Measurements from ENCODE around the gene BMPR1A.

Gene BMPR1A

DNA sequence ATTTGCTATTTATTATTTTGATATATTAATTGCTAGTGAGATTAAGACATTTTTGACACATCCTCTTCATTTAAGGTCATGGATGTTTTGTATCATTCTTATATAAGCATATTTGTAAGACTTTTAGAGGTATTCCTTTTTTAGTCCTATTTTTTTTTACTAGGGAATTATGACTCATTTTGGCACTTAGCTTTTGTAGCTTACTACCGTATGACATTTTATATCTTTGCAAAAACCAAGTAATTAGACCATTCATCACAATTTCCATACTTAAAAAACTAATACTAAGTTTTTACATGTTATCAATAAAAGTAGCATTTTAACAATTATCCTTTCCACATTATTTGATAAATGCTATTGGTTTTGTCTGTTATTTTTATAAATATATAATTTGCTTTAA is 41.6 kb downstream of the BMPR1A start:
- no peak overlapping the region for H3K4me3 ChIP-seq (ENCODE audit: low read depth, low read length)

DNA sequence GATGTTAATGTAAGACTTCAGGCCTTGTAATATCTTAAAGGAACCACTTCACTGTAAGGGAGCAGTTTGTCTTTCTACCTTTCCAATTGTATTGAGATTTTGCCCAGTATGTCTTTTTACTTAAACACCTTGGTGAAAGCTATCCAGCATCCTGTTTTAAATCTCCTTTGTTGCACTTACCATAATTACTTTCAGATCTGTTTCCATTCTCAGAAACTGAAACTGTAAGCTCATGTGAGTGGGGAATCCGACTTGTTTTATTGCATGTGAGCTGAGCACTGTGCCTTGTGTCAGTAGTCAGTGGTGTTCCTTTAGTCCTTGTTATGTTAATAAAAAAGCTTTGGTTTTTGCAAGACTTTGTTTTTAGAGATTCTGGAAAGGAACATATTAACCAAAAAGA is 42.2 kb downstream of the BMPR1A start:
- H3K4me3 ChIP-seq (ENCODE audit: low read depth, low read length), result no peak overlapping the region

DNA sequence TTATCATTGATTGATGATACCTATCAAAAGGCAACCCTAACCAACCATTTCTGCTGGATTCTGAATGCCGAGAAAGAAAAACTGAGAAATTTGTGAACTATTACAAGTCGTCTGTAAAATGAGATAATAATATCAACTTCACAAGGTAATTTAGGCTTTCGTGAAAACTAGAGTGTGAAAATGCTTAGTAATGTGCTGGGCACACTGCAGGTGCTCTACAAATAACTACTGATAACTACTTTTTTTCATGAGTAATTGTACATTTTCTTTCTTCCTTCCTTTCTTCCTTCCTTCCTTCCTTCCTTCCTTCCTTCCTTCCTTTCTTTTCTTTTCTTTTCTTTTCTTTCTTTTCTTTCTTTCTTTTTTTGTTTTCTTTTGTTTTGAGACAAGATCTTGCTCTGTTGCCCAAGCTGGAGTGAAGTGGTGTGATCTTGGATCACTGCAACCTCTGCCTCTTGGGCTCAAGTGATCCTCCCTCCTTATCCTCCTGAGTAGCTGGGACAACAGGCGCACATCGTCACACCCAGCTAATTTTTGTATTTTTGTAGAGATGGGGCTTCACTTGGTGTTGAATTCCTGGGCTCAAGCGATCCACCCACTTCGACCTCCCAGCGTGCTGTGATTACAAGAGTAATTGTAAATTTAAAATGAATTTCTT is 42.9 kb downstream of the BMPR1A start:
- no peak overlapping the region for H3K4me3 ChIP-seq (ENCODE audit: low read depth, low read length)

DNA sequence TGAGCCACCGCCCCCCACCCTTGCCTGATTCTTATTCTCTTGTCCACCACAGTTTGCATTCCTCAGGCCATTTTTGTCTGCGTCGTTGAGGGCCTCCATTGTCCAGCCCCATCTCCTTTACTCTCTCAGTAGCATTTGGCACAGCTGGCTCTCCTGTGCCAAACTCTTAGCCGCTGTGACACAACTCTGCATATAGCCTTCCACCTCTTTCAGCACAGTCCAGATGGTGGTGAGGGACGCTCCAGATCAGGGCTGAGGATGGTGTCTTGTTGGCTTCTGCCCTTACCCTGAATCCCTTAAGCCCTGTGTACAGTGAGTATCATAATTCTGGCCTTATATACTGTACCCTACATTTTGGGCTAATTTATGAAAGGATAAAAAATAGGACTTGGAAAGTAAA is 45.6 kb downstream of the BMPR1A start:
- H3K4me3 ChIP-seq (ENCODE audit: low read depth, low read length), result no peak overlapping the region

DNA sequence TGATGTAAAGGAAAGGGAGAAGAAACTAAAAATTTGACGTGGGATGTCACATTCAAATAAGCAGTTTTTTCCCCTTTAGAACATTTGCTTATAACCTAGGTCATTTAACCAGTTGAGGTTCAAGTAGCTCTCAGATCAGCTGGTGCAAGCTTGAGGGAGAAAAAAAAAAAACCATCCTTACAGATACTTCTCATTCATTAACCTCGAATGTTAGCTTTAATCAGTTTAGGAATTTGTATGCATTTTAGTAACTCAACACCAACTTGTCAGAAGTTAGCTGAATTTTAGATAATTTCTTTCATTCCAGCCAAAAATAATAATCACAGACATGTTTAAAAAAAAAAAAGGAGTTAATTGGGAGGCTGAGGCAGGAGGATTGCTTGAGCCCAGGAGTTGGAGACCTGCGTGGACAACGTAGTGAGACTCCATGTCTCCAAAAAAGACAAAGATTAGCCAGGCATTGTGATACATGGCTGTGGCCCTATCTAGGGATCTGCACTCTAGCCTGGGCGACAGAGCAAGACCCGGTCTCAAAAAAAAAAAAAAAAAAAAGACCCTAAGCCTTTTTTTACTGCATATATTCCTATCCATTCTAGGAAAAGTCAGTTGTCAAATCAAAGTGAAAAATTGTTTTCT is 46.2 kb downstream of the BMPR1A start:
- H3K4me3 ChIP-seq (ENCODE audit: low read depth, low read length), result no peak overlapping the region

DNA sequence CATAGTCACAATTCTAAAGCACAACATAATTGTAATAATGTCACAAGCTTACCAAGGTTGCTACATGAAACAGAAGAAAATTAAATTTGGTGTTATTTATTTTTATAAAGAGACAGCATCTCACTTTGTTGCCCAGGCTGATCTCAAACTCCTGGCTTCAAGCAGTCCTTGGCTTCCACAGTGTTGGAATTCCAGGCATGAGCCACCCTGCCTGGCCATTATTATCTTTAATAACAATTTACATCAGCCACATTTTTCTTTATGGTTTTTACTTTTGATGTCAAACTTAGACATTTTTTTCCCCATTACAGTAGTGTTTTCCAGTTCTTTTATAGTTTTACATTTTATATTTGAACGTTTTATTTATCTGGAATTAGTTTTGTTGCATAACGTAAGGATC is 46.7 kb downstream of the BMPR1A start:
- no peak overlapping the region for H3K4me3 ChIP-seq (ENCODE audit: low read depth, low read length)

- no peak overlapping the region for H3K4me3 ChIP-seq (ENCODE audit: low read depth, low read length)
Observed at GRCh38 chr10:86804805-86805204, 48.4 kb downstream of the BMPR1A start.

- H3K4me3 ChIP-seq (ENCODE audit: low read depth, low read length), result no peak overlapping the region
Observed at GRCh38 chr10:86813101-86813500, 56.7 kb downstream of the BMPR1A start.

DNA sequence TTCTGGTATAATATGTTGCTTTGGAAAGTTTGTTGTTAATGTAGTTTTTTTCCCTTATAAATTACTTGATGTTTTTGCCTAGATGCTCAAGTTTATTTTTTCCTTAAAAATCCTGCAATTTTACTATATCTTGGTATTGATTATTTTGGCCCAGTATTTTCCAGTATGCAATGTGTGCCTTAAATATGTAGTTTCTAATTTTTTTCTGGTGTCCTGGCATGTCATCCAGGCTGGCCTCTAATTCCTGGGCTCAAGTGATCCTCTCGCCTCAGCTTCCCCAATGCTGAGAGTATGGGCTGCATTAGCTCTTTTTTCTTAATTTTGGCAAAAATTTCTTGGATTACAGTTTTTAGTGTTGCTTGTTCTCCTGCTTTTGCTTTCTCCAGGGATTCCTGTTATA is 57.6 kb downstream of the BMPR1A start:
- no peak overlapping the region for H3K4me3 ChIP-seq (ENCODE audit: low read depth, low read length)

- no peak overlapping the region for H3K4me3 ChIP-seq (ENCODE audit: low read depth, low read length)
Observed at GRCh38 chr10:86815035-86815617, 58.7 kb downstream of the BMPR1A start.

DNA sequence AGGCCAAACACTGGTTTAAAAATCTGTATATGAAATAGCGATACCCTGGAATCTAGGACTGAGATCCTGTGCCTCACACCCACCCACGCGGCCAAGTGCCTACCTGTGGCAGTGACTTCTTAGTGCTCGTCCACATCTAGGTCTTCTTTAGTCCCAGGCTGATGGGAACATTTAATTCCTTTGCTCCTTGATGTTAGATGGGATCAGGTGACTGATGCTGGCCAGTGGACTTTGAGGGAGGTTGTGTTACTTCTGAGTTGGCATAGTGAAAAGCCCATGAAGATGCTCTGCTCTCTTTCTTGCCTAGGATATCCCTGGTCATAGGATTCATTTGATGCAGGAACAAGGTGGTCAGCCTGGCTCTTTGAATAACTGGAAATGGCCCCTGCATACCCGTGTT is 59.2 kb downstream of the BMPR1A start:
- no peak overlapping the region for H3K4me3 ChIP-seq (ENCODE audit: low read depth, low read length)

GRCh38 chr10:86817246-86817645 is 60.8 kb downstream of the BMPR1A start:
- no peak overlapping the region for H3K4me3 ChIP-seq (ENCODE audit: low read depth, low read length)

DNA sequence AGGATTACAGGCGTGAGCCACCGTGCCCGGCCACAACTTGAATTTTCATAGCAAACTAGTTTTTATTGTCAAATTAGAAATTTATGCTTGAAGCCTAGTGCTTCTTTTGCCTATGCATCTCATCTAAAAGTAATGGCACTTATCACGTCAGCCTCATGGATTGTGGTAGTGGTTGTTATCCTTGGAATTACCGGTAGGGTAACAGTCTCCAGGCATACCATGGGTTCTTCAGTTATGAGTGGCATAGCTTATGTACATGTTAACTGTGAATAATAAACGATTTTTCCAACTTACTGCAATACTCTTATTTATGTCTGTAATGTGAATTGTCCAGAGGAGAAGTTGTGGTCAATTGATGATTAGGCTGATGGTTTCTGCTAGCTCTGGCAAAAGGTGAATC is 63.1 kb downstream of the BMPR1A start:
- no peak overlapping the region for H3K4me3 ChIP-seq (ENCODE audit: low read depth, low read length)

- H3K4me3 ChIP-seq (ENCODE audit: low read depth, low read length), result no peak overlapping the region
Observed at GRCh38 chr10:86820509-86820908, 64.1 kb downstream of the BMPR1A start.

DNA sequence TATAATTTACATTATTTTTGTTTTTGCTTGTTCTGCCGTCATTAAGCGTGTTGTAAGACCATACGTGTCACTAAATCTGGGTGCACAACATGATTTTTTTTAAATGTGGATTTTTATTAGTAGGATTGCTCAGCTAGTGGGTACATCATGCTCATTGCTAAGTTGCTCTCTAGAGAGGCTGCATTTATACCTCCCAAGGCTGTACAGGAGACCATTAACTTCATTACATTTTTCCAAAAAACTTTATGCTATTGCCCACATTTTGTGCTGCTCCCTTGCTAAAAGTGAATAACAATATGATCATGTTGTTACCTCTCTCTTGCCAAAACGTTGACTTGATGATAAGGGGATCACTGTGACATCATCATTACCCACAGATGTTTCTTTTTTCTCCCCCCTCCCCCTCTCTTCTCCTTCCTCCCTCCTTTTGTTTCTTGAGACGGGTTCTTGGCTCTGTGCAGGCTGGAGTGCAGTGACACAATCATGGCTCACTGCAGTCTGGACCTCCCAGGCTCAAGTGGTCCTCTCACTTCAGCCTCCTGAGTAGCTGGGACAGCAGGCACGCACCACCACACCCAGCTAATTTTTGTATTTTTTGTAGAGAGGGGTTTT is 65.1 kb downstream of the BMPR1A start:
- H3K4me3 ChIP-seq (ENCODE audit: low read depth, low read length), result no peak overlapping the region

- H3K4me3 ChIP-seq (ENCODE audit: low read depth, low read length), result no peak overlapping the region
Observed at GRCh38 chr10:86823565-86823964, 67.1 kb downstream of the BMPR1A start.

- H3K4me3 ChIP-seq (ENCODE audit: low read depth, low read length), result no peak overlapping the region
Observed at GRCh38 chr10:86824151-86824550, 67.7 kb downstream of the BMPR1A start.

DNA sequence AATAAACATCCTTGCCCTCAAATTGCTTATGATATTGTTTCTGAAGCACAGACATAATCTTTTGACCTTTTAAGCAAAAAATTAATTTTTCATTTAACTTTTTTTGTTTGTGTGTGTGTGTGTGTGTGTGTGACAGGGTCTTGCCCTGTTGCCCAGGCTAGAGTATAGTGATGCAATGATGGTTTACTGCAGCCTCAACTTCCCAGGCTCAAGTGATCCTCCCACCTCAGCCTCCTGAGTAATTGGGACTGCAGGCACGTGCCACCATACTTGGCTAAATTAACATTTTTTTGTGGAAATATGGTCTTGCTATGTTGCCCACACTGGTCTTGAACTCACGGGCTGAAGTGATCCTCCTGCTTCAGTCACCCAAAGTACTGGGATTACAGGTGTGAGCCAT is 68.9 kb downstream of the BMPR1A start:
- H3K4me3 ChIP-seq (ENCODE audit: low read depth, low read length), result no peak overlapping the region

- no peak overlapping the region for H3K4me3 ChIP-seq (ENCODE audit: low read depth, low read length)
Observed at GRCh38 chr10:86827639-86828038, 71.2 kb downstream of the BMPR1A start.

DNA sequence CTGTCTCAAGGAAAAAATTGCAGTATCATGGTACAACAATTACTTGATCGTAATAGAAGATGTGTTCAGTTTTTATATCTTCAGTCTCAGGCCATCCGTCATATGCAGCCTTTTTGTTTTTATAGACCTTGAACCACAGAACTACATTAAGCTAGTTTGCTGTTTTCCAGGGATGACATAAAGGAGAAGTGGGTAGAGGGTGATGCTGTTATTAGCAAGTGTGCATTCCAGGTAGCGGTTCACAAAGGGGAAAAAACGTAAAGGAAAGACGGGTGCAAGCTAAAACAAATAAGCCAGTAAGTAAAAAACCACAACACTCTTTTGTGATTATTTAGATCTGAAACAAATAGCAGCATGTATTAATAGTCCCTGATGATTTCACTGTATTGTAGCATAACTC is 71.7 kb downstream of the BMPR1A start:
- H3K4me3 ChIP-seq (ENCODE audit: low read depth, low read length), result no peak overlapping the region

DNA sequence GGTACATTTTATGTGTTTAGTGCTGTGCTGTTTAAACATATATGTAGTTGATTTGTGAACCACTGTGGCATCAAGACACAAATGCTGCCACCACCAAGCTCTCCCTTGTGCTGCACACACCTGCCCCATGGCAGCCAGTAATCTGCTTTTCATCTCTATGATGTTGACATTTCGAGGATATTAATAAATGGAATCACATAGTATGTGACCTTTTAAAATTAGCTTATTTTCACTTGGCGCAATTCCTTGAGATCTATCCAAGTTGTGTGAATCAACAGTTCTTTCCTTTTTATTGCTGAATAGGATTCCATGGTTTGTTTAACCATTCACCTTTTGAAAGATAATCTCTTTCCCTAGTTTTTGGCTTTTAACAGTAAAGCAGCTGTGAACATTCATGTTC is 73.1 kb downstream of the BMPR1A start:
- no peak overlapping the region for H3K4me3 ChIP-seq (ENCODE audit: low read depth, low read length)

DNA sequence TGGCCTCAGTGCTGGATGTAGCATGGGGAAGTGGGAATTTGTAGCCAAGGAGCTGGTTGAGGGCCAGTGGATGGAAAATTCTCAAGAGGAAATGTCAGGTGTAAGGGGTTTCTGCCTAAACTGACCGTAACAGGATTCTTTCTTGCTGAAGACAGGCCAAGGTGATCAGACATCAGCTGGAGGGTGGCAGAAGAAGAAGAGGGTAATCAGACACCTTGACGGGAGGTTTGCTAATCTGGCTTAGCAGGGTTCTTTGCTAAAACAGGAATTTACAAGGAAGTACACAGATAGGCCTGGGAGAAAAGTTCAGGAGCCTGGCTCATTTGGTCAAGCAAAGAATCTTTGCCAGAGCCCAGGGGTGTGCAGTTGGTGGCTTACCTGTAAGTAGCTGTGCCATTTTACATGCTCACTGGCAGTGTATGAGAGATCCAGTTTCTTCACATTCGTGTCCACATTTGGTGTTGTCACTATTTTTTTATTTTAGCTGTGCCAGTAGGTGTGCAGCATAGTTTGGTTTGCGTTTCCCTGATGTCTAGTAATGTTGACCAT is 73.7 kb downstream of the BMPR1A start:
- no peak overlapping the region for H3K4me3 ChIP-seq (ENCODE audit: low read depth, low read length)

Data from iPS-11a (cell line).